AG10803 (cell line): Measurements from ENCODE around the gene PRKCE.

Experiments
- DNase-seq: peaks from one replicate; pipeline ENCODE4 v3.0.0; 2010; ENCODE audit warnings: low read depth
- H3K4me3 ChIP-seq: 2 replicates; pipeline ENCODE4 v1.5.1; 2011; ENCODE audit warnings: mild to moderate bottlenecking, low read length, control low read depth
- CTCF ChIP-seq: conservative IDR thresholded peaks from 2 replicates; pipeline ENCODE4 v1.5.1; 2011; ENCODE audit warnings: mild to moderate bottlenecking, low read length, control low read depth, inconsistent platforms

PRKCE gene

DNA sequence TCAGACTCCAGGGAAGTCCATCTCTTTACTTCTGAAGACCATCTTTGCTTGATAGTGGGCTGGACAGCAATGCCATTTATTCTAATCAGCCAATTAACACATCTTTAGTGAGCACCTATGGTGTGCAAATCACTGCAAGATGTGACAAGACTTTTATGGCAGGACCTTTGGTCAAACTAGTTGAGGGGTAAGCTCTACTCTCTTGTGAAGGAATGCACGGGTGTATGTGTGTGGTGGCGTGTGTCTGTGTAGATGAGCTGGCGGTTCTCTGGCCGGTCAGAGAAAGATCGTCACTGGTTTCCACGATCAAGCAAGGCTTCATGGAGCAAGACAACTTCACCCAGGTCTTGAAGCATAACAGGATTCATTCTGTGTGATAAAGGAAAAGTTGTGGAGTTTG lies 364.6 kb downstream of the PRKCE start:
- no peak overlapping the region for H3K4me3 ChIP-seq

GRCh38 chr2:46018773-46019591 lies 367.5 kb downstream of the PRKCE start:
- TF ChIP-seq CTCF = no peak
- H3K4me3 ChIP-seq = no peak overlapping the region
- DNase-seq = no peak

More for the DNA sequence above, 364.6 kb downstream of the PRKCE start:
- DNase-seq = no peak
- TF ChIP-seq CTCF = no peak

GRCh38 chr2:46020416-46020815 lies 368.9 kb downstream of the PRKCE start:
- H3K4me3 ChIP-seq = no peak overlapping the region
- TF ChIP-seq CTCF = no peak
- DNase-seq = peak; percentile 64

- H3K4me3 ChIP-seq = no peak overlapping the region
- TF ChIP-seq CTCF = no peak
- no peak for DNase-seq
These were observed 371.8 kb downstream of the PRKCE start for GRCh38 chr2:46023165-46023854.

DNA sequence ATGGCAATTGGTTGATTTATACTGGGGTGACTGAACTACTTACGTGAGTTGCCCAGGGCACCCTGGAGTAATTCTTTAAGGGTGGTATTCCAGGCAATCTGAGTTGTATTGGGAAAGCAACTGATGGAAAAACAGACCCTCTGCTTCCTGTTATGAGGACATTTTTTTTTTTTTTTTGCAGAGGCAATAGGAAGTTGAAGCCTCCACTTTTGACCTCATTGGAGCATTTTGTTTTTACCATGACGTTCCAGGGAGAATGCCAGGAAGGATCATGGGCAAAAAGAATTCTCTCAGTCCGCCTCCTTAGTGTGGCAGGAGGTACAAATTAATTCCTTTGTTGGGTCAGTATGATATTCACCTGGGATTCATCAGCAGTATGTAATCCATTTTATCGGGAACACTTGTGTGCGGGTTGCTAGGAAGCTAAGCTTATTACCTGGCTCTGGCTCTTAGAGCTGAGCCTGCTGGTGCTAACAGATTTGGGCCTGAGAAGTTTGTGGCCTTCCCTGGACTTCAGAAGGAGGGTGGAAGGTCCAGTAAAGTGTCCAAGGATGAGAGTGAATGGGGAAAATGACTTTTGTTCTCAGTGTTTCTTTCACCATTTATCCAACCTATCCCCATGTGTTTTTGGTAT lies 372.8 kb downstream of the PRKCE start:
- no peak for DNase-seq
- no peak overlapping the region for H3K4me3 ChIP-seq
- no peak for TF ChIP-seq CTCF

DNA sequence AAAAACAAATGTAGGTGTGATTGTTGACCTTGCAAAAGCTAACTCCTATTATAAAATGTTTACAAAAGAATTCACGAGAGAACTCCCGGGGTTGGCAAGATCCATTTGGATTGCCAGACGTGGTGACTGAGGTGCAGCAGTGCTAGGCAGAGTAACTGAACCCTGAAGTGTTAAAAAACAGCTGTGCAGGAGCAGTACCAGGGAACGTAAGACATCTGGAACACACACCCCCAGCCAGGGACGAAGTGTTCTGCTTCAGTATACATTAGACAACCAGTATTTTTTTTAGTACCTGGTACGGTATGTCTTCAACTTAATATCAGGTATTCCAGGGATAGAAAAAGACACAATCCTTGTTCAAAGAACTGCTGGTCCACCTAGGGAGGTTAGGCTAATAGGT lies 373.6 kb downstream of the PRKCE start:
- H3K4me3 ChIP-seq = no peak overlapping the region
- DNase-seq = no peak
- no peak for TF ChIP-seq CTCF
